ENCODE results near the gene ENPP1. TPM values are rescaled to one million over a fixed set of nuclear protein-coding genes. Genes with fewer than 3 reads are reported as not detected.

The ENPP1 gene
- total RNA-seq, 4 donors from 2014 or later: 4.1 to 7.6 (median 5.3) TPM

DNA sequence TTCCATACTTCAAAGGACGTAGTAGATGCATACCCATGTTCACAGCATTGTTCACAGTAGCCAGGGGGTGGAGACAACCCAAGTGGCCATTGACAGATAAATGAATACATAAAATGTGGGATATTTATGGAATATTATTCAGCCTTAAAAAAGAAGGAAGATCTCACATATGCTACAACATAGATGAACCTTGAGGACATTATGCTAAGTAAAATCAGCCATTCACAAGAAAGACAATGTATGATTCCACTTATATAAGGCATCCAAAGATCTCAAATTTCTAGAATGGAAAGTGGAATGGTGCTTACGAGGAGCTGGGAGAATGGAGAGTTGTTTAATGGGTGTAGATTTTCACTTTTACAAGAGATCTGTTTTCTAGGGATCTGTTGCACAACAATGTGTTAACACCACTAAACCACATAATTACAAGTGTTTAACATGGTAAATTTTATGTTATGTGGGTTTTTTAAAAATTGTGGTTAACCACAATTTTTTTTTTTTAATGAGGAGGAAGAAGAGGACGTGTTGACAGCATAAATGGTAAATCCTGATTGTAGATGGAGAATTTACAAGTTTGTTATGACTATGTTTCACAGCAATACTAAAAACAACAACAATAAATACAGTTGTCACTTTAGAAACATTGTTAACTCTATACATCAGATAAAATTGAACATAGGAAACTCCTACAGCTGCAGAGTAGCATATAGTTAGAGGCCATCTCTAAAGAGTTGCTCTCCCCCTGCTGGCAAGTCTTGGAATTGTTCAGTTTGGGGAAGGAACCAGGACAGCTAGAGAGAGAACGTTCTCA, 101.8 kb downstream of the ENPP1 start:
- intact Hi-C loops (cut with DNase I; ENCODE audit: low total_unique reads): no loop called here
- DNase-seq (ENCODE audit: low spot score in 2 of 2): peak; percentile 81 to 91
- no peak overlapping the region for H3K4me3 ChIP-seq (ENCODE audit: low read depth, poor library complexity, severe bottlenecking)
- 55 to 60% methylated on average over 4 of the region's 4 CpGs for WGBS, 2 donors
- no peak for TF ChIP-seq POLR2A (IDR thresholded peaks at IDR 0.05)
- TF ChIP-seq, protein P1, sequence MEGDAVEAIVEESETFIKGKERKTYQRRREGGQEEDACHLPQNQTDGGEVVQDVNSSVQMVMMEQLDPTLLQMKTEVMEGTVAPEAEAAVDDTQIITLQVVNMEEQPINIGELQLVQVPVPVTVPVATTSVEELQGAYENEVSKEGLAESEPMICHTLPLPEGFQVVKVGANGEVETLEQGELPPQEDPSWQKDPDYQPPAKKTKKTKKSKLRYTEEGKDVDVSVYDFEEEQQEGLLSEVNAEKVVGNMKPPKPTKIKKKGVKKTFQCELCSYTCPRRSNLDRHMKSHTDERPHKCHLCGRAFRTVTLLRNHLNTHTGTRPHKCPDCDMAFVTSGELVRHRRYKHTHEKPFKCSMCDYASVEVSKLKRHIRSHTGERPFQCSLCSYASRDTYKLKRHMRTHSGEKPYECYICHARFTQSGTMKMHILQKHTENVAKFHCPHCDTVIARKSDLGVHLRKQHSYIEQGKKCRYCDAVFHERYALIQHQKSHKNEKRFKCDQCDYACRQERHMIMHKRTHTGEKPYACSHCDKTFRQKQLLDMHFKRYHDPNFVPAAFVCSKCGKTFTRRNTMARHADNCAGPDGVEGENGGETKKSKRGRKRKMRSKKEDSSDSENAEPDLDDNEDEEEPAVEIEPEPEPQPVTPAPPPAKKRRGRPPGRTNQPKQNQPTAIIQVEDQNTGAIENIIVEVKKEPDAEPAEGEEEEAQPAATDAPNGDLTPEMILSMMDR (IDR thresholded peaks at IDR 0.05): peak in 1 of 3 donors; percentile 52

GRCh38 chr6:131910219-131910589, 102.4 kb downstream of the ENPP1 start:
- DNase-seq (ENCODE audit: low spot score in 2 of 2): no peak
- H3K4me3 ChIP-seq (ENCODE audit: low read depth, poor library complexity, severe bottlenecking): no peak overlapping the region
- intact Hi-C loops (cut with DNase I; ENCODE audit: low total_unique reads): no loop called here
- 87 to 95% methylated on average over 1 of the region's 1 CpG for WGBS, 2 donors
- TF ChIP-seq, protein P1 (IDR thresholded peaks at IDR 0.05): no peak
- no peak for TF ChIP-seq POLR2A (IDR thresholded peaks at IDR 0.05)

GRCh38 chr6:131910956-131911355, 103.1 kb downstream of the ENPP1 start:
- 54 to 60% methylated on average over 4 of the region's 4 CpGs for WGBS, 2 donors
- intact Hi-C loops (cut with DNase I; ENCODE audit: low total_unique reads): no loop called here
- no peak for DNase-seq (ENCODE audit: low spot score in 2 of 2)
- no peak overlapping the region for H3K4me3 ChIP-seq (ENCODE audit: low read depth, poor library complexity, severe bottlenecking)
- TF ChIP-seq, protein P1 (IDR thresholded peaks at IDR 0.05): no peak
- no peak for TF ChIP-seq POLR2A (IDR thresholded peaks at IDR 0.05)

GRCh38 chr6:131911951-131912350, 104.1 kb downstream of the ENPP1 start:
- WGBS, 2 donors: 73 to 76% methylated on average over 3 of the region's 3 CpGs

DNA sequence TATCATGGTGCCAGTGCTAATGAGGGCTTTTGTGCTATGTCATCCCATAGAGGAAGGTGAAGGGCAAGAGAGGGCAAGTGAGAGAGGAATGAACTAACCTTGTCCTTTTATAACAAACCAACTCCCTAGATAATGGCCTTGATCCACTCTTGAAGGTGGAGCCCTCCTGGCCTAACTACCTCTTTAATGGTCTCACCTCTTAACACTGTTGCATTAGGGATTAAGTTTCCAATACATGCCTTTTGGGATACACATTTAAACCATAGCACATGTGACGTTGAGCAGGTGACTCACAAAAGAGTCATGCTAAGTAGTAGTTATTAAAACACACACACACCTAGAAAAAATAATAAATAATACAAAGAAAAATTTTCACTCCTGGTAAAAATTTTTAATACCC, 106.4 kb downstream of the ENPP1 start:
- WGBS, 2 donors: 38 to 46% methylated on average over 1 of the region's 1 CpG
- TF ChIP-seq POLR2A (IDR thresholded peaks at IDR 0.05): no peak
- TF ChIP-seq, protein P1 (IDR thresholded peaks at IDR 0.05): no peak
- intact Hi-C loops (cut with DNase I; ENCODE audit: low total_unique reads): no loop called here
- H3K4me3 ChIP-seq (ENCODE audit: low read depth, poor library complexity, severe bottlenecking): no peak overlapping the region
- no peak for DNase-seq (ENCODE audit: low spot score in 2 of 2)

More at GRCh38 chr6:131911951-131912350, 104.1 kb downstream of the ENPP1 start:
- no peak overlapping the region for H3K4me3 ChIP-seq (ENCODE audit: low read depth, poor library complexity, severe bottlenecking)
- intact Hi-C loops (cut with DNase I; ENCODE audit: low total_unique reads): no loop called here
- DNase-seq (ENCODE audit: low spot score in 2 of 2): no peak
- no peak for TF ChIP-seq POLR2A (IDR thresholded peaks at IDR 0.05)
- TF ChIP-seq, protein P1 (IDR thresholded peaks at IDR 0.05): no peak

Measured in lower leg skin (tissue), 4 donors.